Measurements from ENCODE around the gene FAM171A1. TPM values are rescaled to one million over a fixed set of nuclear protein-coding genes. Genes with fewer than 3 reads are reported as not detected.

FAM171A1 gene
- total and polyA plus RNA-seq, 2 donors (not counting 1 experiment from before 2014, with no cell fraction given) = 0.09 TPM; not detected in 1

GRCh38 chr10:15378569-15378968 lies 7.5 kb upstream of the FAM171A1 start:
- no peak for TF ChIP-seq EZH2 (IDR thresholded peaks at IDR 0.05; ENCODE audit: borderline replicate concordance, insufficient read depth, low read depth, low read length, poor library complexity, severe bottlenecking)
- no peak for TF ChIP-seq CTCF (IDR thresholded peaks at IDR 0.05)
- no peak overlapping the region for H3K4me2 ChIP-seq (replicated peaks; ENCODE audit: low read depth, low read length, poor library complexity, severe bottlenecking)

DNA sequence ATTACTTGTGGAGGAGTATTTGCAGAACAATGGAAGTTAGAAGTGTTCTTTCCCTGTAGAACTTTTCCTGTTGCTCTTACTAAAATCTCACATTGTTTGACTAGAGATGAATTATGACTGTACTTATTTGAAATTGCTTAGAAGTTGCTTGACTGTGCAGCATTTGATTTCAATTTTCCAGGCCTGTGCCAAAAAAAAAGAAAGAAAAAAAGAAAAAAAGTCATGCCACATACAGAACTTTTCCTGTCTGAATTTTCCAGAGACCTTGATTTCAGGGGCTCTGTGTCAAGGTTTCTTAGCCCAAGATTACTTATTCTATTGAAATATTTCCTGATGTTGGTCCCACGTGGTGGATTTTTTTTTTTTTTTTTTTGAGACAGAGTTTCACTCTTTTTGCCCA lies 3.5 kb upstream of the FAM171A1 start:
- Mint-ChIP-seq H3K4me3 (no peak overlapping the region), H3K4me1 (peaks cover 10% of the 10 kb centered on the region), H3K27me3 (peaks cover 48% of the 10 kb centered on the region), H3K9me3 (ENCODE audit: insufficient read depth) (no peaks in the 10 kb centered on the region), H3K27ac (no peak overlapping the region)
- H4K20me1 ChIP-seq (ENCODE audit: control insufficient read depth, insufficient read depth, low read length, poor library complexity, severe bottlenecking) = no peaks in the 10 kb centered on the region
- peaks cover 0 to 5% (median 0%) of the 10 kb centered on the region in 3 donors for H3K9me3 ChIP-seq (ENCODE audit: control extremely low read depth in 1 of 3, control insufficient read depth in 2 of 3, insufficient read depth in 1 of 3, low read length in 2 of 3)
- H3K27me3 ChIP-seq (replicated peaks in 1 of 4; ENCODE audit: control extremely low read depth in 1 of 4, control insufficient read depth in 3 of 4, insufficient read depth in 4 of 4, low read length in 3 of 4) = peaks cover 2 to 27% (median 25%) of the 10 kb centered on the region in 4 experiments
- no peak overlapping the region for H3K27ac ChIP-seq (ENCODE audit: low read length in 2 of 2)
- H3K36me3 ChIP-seq (replicated peaks in 1 of 2; ENCODE audit: control extremely low read depth in 1 of 2, control insufficient read depth in 1 of 2, extremely low read depth in 1 of 2, insufficient read depth in 2 of 2, low read length in 1 of 2) = no peaks in the 10 kb centered on the region
- intact Hi-C loops (cut with micrococcal nuclease) = no loop called here
- no peak for TF ChIP-seq EZH2 (IDR thresholded peaks at IDR 0.05; ENCODE audit: borderline replicate concordance, insufficient read depth, low read depth, low read length, poor library complexity, severe bottlenecking)
- TF ChIP-seq CTCF (IDR thresholded peaks at IDR 0.05) = no peak
- H3K79me2 ChIP-seq (ENCODE audit: control insufficient read depth, insufficient read depth, low read length) = no peaks in the 10 kb centered on the region
- no peak overlapping the region for H3K4me2 ChIP-seq (replicated peaks; ENCODE audit: low read depth, low read length, poor library complexity, severe bottlenecking)
- DNase-seq (no peak), ATAC-seq (ENCODE audit: low read depth) (no peak)
- H3K4me1 ChIP-seq (ENCODE audit: control insufficient read depth in 2 of 2, insufficient read depth in 2 of 2, low read length in 2 of 2) = peaks cover 7 to 10% of the 10 kb centered on the region in 2 donors
- POLR2A ChIA-PET = no interaction called here
- WGBS (ENCODE audit: insufficient coverage) = no CpG with 5 or more reads among the region's 1 CpG
- no peak overlapping the region for H3K4me3 ChIP-seq (ENCODE audit: control extremely low read depth in 1 of 5, extremely low read depth in 1 of 5, insufficient read depth in 1 of 5, low read depth in 2 of 5, low read length in 4 of 5)
- CTCF ChIA-PET = no interaction called here
- H2AFZ ChIP-seq (ENCODE audit: insufficient read depth, low read depth, low read length, poor library complexity, severe bottlenecking) = no peak overlapping the region
- H3K9ac ChIP-seq (ENCODE audit: low read length) = no peak overlapping the region

More at GRCh38 chr10:15378569-15378968, 7.5 kb upstream of the FAM171A1 start:
- H3K27ac ChIP-seq (ENCODE audit: low read length in 2 of 2) = no peak overlapping the region
- POLR2A ChIA-PET = no interaction called here
- H3K4me3 Mint-ChIP-seq = no peak overlapping the region
- H3K9me3 ChIP-seq (ENCODE audit: control extremely low read depth in 1 of 3, control insufficient read depth in 2 of 3, insufficient read depth in 1 of 3, low read length in 2 of 3) = peaks cover 0 to 5% (median 0%) of the 10 kb centered on the region in 3 donors
- no peaks in the 10 kb centered on the region for H3K4me1 ChIP-seq (ENCODE audit: control insufficient read depth in 2 of 2, insufficient read depth in 2 of 2, low read length in 2 of 2)
- no peak overlapping the region for H3K9ac ChIP-seq (ENCODE audit: low read length)
- ATAC-seq (ENCODE audit: low read depth) (no peak), DNase-seq (no peak)
- H3K36me3 ChIP-seq (replicated peaks in 1 of 2; ENCODE audit: control extremely low read depth in 1 of 2, control insufficient read depth in 1 of 2, extremely low read depth in 1 of 2, insufficient read depth in 2 of 2, low read length in 1 of 2) = no peaks in the 10 kb centered on the region
- H3K27ac Mint-ChIP-seq = no peak overlapping the region
- WGBS (ENCODE audit: insufficient coverage) = 97% methylated on average over 4 of the region's 5 CpGs
- no peak overlapping the region for H3K4me3 ChIP-seq (ENCODE audit: control extremely low read depth in 1 of 5, extremely low read depth in 1 of 5, insufficient read depth in 1 of 5, low read depth in 2 of 5, low read length in 4 of 5)
- no peaks in the 10 kb centered on the region for H3K9me3 Mint-ChIP-seq (ENCODE audit: insufficient read depth)
- peaks cover 33% of the 10 kb centered on the region for H3K27me3 Mint-ChIP-seq
- H3K4me1 Mint-ChIP-seq = no peaks in the 10 kb centered on the region
- H3K27me3 ChIP-seq (replicated peaks in 1 of 4; ENCODE audit: control extremely low read depth in 1 of 4, control insufficient read depth in 3 of 4, insufficient read depth in 4 of 4, low read length in 3 of 4) = peaks cover 0 to 9% (median 3%) of the 10 kb centered on the region in 4 experiments
- H2AFZ ChIP-seq (ENCODE audit: insufficient read depth, low read depth, low read length, poor library complexity, severe bottlenecking) = no peak overlapping the region
- no peaks in the 10 kb centered on the region for H4K20me1 ChIP-seq (ENCODE audit: control insufficient read depth, insufficient read depth, low read length, poor library complexity, severe bottlenecking)
- no peaks in the 10 kb centered on the region for H3K79me2 ChIP-seq (ENCODE audit: control insufficient read depth, insufficient read depth, low read length)
- intact Hi-C loops (cut with micrococcal nuclease) = no loop called here
- CTCF ChIA-PET = no interaction called here
